GM21528 (cell line): ENCODE data around the gene CEP128.

Experiments
- ATAC-seq: cut with Tn5 transposase; IDR thresholded peaks from one replicate; pipeline ENCODE4 v1.9.1; 2021; ENCODE audit warnings: mild to moderate bottlenecking, moderate library complexity; ENCODE audit not compliant: unreplicated experiment, low FRiP score

Gene CEP128

GRCh38 chr14:80567905-80568536 lies 373.5 kb downstream of the CEP128 start:
- no peak for ATAC-seq

GRCh38 chr14:80565001-80565400 lies 376.5 kb downstream of the CEP128 start:
- no peak for ATAC-seq

- no peak for ATAC-seq
These were observed 377.5 kb downstream of the CEP128 start for GRCh38 chr14:80564051-80564450.

- peak; percentile 75 for ATAC-seq
These were observed 380.5 kb downstream of the CEP128 start for GRCh38 chr14:80560800-80561657.

DNA sequence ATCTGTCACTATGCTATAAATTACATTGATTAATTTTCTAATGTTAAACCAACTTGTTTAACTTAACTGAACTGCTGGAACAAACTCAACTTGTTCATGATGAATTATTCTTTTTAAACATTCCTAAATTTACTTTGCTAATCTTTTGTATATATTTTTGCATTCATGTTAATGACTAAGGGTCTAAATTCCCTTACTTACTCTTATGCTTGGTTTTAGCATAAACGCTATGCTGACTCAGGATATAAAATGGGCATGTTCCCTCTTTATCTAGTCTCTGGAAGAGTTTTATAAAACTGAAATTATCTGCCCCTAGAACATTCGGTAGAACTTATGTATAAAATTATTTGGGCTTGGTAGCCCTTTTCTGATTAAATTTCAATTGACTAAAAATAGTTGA lies 387.4 kb downstream of the CEP128 start:
- no peak for ATAC-seq

GRCh38 chr14:80549141-80549540 lies 392.4 kb downstream of the CEP128 start:
- no peak for ATAC-seq

- no peak for ATAC-seq
These were observed 395.3 kb downstream of the CEP128 start for GRCh38 chr14:80545935-80546854.

GRCh38 chr14:80544366-80544765 lies 397.2 kb downstream of the CEP128 start:
- ATAC-seq, result no peak

DNA sequence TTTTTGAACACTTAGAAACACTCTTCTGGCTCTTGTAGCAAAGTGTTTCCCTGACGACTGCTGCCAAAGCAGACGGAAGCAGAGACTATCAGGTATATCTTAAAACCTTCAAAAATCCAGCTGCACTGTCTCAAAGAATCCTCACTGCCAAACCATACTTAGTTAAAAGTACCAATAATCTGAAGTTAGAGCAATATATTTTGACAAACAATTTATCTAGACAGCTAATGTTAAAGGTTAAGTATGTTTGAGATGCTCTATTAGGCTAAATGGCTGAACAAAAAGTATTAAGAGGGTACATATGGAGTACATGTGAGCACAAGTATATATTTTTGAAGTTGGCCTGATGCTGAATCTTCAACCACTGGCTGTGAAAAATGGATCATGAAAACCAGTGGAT lies 398.3 kb downstream of the CEP128 start:
- ATAC-seq, result no peak

DNA sequence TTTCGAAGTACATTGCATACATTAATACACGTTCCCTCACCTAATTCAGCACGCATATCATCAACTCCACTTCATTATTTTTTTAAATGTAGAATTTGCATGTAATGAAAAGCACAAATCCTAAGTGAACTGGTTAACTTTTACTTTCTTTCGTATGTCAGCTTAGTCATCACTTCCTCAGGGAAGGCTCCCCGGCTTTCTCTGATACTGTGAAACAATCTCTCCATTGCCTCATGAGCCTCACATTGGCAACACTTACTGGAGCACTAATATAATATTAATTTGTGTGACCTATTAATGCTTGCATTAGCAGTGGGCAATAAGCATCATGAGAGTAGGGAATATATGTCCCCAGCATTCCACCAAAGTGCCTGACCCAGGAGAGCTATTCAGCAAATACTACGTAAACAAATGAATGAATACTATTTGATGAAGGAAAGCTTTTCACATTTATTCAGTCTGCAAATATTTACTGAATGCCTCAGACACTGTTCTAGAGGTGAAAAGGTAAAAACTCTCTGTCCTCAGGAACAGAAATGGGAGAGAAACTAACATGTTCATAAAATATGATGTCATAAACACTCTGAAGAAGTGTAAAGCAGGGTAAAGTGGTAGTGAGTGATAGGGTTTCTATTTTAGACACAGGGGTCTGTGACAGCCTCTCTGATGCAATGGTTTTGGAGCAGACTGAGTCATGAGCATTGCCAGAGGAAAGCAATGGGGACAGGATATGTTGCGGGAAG lies 402.7 kb downstream of the CEP128 start:
- no peak for ATAC-seq

DNA sequence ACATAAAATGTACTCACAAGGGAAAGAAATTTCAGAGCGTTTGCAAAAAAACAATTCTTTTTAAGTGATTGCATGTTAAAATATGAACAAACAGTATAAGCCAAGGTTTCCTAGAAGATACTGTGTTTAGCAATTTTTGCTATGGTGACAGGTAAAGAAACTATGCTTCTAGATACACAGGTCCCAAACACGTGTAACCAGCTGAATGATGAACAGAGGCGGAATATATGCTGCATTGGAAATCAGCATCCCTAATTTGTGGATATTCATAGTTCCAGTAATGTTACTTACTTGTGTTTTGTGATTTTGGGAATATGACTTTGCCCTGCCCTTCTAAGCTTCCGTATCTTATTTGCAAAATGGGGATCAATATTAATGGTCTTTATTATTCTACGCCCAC lies 403.9 kb downstream of the CEP128 start:
- ATAC-seq, result no peak

DNA sequence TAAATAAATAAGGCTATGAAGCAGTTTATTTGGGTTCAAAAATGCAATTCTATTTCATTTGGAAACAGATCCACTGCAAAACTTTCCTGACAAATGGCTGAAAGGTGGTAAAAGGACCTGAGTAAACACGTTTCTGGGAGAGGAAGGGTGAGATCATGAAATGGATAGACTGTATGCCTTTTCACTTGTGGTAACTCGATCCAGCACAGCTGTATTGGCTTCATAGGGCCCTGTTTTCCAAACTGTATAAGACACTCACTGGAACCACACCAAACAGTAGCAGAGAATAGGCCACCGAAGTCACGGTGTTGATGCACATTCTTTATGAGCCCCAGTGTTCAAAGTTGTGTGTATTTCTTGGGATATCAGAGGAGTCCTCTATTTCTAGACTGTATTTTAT lies 405.1 kb downstream of the CEP128 start:
- ATAC-seq, result no peak

DNA sequence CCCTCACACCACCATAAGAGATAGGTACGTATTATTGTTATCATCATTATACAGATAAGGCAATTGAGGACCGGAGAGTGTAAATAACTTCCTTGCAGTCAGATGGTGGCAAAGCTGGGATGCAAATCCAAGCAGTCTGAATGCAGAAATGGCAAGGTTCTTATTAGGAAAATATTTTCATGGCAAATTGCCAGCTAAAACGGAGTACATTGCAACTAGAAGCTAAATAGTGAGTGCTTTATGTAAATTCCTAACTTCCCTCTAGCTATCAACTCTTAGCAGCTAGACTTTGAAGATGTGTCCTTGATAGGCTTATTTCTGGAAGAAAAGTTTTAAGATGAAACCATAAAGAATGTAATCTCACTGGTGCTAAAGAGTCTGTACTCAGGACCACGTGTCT lies 406.4 kb downstream of the CEP128 start:
- ATAC-seq, result no peak

- no peak for ATAC-seq
These were observed 417.9 kb downstream of the CEP128 start for GRCh38 chr14:80523518-80524117.

GRCh38 chr14:80522936-80523335 lies 418.6 kb downstream of the CEP128 start:
- ATAC-seq, result no peak

DNA sequence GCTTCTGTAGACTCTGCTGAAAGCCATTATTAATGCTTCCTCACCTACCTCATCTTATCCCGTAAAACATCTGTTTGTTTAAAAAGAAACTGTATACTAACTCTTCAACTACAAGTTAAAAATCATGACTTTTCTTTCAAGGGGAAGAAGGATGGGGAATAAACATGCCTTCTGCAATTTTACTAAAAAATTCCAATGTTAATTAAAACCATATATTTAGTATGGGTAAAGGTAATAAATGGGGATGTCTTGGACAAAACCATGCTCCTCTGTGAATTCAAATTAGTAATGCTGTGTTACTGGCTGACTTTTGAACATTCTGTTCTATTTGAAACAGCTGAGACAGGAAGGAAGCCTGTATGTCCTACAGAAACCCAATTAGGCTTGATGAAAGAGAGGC lies 419.1 kb downstream of the CEP128 start:
- no peak for ATAC-seq

- no peak for ATAC-seq
These were observed 420.1 kb downstream of the CEP128 start for GRCh38 chr14:80521456-80521855.

DNA sequence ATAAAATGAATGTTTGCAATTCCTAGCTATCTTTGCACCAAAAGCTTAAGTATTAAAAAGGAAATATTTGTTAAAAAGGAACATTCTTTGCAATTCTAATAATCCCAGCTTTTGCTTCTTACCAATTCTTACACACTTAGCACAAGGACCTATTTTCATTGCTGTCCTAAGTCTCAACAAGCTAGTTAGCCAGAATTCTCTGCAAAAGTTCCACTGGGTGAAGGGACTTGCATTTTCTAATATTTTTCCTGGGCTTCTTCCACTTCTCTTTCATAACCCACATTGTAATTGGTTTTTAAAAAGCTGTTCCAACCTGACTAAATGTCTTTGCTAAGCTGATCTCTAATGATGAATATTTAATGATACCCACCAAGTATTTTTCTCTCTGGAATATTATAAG lies 422.5 kb downstream of the CEP128 start:
- ATAC-seq, result no peak

DNA sequence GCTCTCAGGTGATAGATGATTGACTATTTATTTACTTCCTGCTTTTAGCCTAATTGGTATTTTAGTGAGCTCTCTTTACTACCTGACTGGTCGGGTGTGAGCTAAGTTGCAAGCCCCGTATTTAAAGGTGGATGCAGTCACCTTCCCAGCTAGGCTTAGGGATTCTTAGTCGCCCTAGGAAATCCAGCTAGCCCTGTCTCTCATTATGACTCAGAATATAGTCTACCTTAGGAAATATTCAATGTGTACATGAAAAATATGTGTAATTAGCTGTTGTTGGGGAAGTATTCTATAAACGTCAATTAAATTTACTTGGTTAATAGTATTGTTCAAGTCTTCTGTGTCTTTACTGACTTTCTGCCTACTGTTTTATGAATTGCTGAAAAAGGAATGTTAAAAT lies 423.4 kb downstream of the CEP128 start:
- ATAC-seq, result no peak

DNA sequence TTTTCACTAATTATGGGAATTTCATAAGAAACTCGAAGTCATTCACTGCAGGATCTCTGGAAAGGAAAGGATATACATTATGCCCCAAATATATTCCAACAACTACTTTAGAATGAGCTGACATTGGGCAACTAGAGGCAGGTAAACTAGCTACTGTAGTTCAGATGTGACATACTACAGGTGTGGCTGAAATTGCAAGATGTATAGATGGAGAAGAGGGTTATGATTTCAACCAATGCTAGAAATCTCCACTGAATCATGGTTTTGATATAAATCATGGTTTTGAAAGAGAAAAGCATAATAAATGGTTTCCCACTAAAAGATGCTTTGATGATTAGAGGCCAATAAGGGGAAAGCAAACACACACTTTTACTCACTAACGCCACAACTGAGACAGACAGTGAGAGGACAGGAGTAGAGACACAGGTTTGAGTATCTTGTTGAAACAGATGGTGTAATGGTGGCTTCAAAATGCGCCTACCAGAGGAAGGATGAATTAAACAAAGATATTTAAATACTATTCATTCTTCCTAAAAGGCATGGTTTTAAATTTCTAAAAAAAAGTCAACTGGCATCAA lies 434.2 kb downstream of the CEP128 start:
- no peak for ATAC-seq
